Stomach (tissue), 9 donors: Measurements from ENCODE around the gene TRAFD1. TPM values are rescaled to one million over a fixed set of nuclear protein-coding genes. Genes with fewer than 3 reads are reported as not detected.

Source experiments
- DNase-seq, 2 donors: peaks; one replicate each; pipeline versions ENCODE4 v3.0.0 to v3.0.0-alpha.2; 2013 to 2019
- H3K27ac ChIP-seq, 5 donors: fragments of 200-600 bp in 4 of 5; sonication (generic) in 4 of 5; one replicate each; pipeline ENCODE4 v1.5.1; 2013 to 2019; ENCODE audit warnings: mild to moderate bottlenecking in 1 of 5, moderate library complexity in 1 of 5
- H3K27me3 ChIP-seq, 3 donors: fragments of 200-600 bp; sonication (generic); one replicate each; pipeline ENCODE4 v1.5.1; 2017 to 2019; ENCODE audit warnings: mixed run types in 1 of 3
- H3K36me3 ChIP-seq, 4 donors: fragments of 200-600 bp; sonication (generic); 1 replicate in 3 of 4; 2 replicates in 1 of 4; pipeline ENCODE4 v1.5.1; 2016 to 2019
- H3K4me1 ChIP-seq, 4 donors: fragments of 200-600 bp; sonication (generic); one replicate each; pipeline ENCODE4 v1.5.1; 2016 to 2019
- H3K4me3 ChIP-seq, 4 donors: fragments of 200-600 bp; sonication (generic) in 3 of 4; one replicate each; pipeline ENCODE4 v1.5.1; 2016 to 2019; ENCODE audit warnings: mild to moderate bottlenecking in 1 of 4
- H3K9me3 ChIP-seq, 4 donors: fragments of 200-600 bp; sonication (generic); one replicate each; pipeline ENCODE4 v1.5.1; 2016 to 2019
- EP300 ChIP-seq: sonication (generic); formaldehyde crosslinking; IDR thresholded peaks from one replicate; pipeline ENCODE4 v1.6.1; 2017; ENCODE audit warnings: antibody characterized with exemption
- POLR2A ChIP-seq, 4 donors: fragments of 450-650 bp; IDR thresholded peaks; one replicate each; pipeline ENCODE4 v1.6.1; 2016; ENCODE audit warnings: antibody characterized with exemption in 4 of 4, control low read depth in 2 of 4, mild to moderate bottlenecking in 1 of 4, moderate library complexity in 1 of 4
- POLR2AphosphoS5 ChIP-seq, 3 donors: sonication (generic); formaldehyde crosslinking; IDR thresholded peaks; one replicate each; pipeline ENCODE4 v1.6.1; 2016; ENCODE audit warnings: antibody characterized with exemption in 3 of 3
- WGBS, 5 donors: extraction: QIAGEN DNeasy Blood & Tissue Kit in 3 of 5; methylation state at CpG; one replicate each; pipeline versions ENCODE4 v1.1.5 to v1.1.7; 2013 to 2018; 5-methylcytosine and 5-hydroxymethylcytosine counted together
- intact Hi-C: fragments of 100-400 bp; cut with DNase I; formaldehyde crosslinking; loops from one replicate; pipeline ENCODE4 v1.15.1; 2023; ENCODE audit warnings: low total_unique reads
- polyA plus RNA-seq, 3 donors: library from polyadenylated mRNA; stranded (reverse); fragments of 200-250 nt; gene quantifications; one replicate each; pipeline ENCODE4 v1.2.3, GENCODE V29; 2013
- total RNA-seq, 5 donors: library from RNA; depleted of rRNA; stranded (reverse); fragments of >200 nt; gene quantifications; one replicate each; pipeline versions ENCODE4 v1.1.0 to v1.2.3, GENCODE V29; 2014 to 2016
- TF ChIP-seq, protein P1 (sequence below), 7 experiments: fragments of 450-650 bp in 4 of 7; fragments of 200-600 bp in 3 of 7; sonication (generic) in 3 of 7; IDR thresholded peaks; one replicate each; pipeline ENCODE4 v1.5.1; 2016 to 2019; ENCODE audit warnings: antibody characterized with exemption in 7 of 7, control low read depth in 2 of 7, mild to moderate bottlenecking in 1 of 7
- donor health status: healthy with polysubstance abuse.
- donor health status: Bipolar disorder and iron deficiency.
- donor health status: healthy.

Gene TRAFD1
- total and polyA plus RNA-seq, 8 donors, result 11.3 to 49.0 (median 20.4) TPM

DNA sequence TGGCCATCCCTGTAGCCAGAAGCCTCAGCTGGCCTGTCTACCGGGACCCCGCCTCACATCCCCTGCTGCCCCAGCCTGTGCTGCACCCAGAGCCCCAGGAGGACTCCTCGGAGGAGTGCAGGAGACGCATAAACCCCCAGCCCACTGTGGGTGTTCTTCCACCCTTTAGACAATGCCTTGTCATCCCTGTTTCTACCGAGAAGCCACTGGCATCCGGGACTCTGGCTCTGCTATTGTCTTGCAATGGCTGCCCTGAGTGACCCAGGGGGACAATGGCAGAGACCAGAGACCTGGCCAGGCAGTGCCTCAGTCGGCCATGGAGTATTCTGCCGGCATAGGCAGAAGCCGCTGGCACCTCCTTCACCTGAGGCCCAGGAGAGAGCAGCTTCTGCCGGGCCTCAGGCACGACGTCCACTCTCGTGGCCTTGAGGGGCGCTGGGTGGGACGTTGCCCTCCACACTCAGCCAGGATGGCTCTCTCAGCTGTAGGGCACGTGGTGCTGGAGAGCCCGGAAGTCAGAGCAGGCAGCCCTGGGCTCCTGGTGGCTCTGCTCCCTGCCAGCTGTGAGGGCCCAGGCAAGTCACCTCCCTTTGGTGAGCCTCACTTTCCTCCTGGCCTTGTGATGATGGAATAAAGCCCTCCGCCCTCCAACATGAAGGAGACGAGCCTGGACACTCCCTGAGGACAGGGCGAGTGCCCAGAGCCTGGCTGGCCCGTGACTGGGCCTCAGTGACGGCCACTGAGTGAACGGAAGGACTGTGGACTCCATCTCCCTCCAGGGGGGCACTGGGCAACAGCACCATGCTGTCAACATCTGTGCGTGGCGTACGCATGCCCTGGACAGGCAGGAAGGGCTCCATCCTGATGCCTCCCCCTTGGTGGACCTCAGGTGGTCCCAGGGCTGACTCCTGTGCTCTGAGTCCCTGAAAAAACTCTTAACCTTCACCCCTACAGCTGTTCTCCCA, 41.0 kb downstream of the TRAFD1 start:
- no peak for DNase-seq
- Histone ChIP-seq H3K27me3 (no peaks in the 10 kb centered on the region), H3K27ac (no peak overlapping the region), H3K36me3 (peaks cover 23 to 91% (median 88%) of the 10 kb centered on the region in 4 donors), H3K4me3 (no peak overlapping the region), H3K4me1 (no peaks in the 10 kb centered on the region), H3K9me3 (no peaks in the 10 kb centered on the region)
- TF ChIP-seq EP300 (no peak), POLR2AphosphoS5 (IDR thresholded peaks at IDR 0.05) (no peak)
- WGBS, 5 donors, result 91 to 97% (median 95%) methylated on average over 16 to 26 of the region's 26 CpGs
- intact Hi-C loops, result no loop called here

DNA sequence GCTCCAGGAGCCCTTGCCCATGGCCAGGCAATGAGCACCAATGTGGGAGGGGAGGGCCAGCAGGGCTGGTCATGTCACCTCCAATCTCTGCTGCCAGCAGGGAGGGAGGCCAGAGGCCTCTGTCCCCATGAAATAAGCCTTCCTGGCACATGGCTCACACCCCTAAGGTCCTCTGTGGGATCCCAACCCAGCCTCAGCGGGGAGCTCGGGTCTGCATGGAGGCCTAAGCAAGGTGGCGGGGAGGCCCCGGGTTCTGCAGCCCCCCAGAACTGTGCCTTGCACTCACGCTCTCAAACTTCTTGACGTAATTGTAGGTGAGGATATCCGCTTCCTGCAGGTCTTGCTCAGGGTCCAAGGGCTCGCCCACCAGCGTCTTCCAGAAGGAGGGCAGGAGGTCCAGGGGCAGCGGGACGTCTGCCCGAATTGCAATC, 41.7 kb downstream of the TRAFD1 start:
- TF ChIP-seq POLR2AphosphoS5 (IDR thresholded peaks at IDR 0.05) (no peak), EP300 (no peak), POLR2A (IDR thresholded peaks at IDR 0.05) (no peak)
- TF ChIP-seq, protein P1, sequence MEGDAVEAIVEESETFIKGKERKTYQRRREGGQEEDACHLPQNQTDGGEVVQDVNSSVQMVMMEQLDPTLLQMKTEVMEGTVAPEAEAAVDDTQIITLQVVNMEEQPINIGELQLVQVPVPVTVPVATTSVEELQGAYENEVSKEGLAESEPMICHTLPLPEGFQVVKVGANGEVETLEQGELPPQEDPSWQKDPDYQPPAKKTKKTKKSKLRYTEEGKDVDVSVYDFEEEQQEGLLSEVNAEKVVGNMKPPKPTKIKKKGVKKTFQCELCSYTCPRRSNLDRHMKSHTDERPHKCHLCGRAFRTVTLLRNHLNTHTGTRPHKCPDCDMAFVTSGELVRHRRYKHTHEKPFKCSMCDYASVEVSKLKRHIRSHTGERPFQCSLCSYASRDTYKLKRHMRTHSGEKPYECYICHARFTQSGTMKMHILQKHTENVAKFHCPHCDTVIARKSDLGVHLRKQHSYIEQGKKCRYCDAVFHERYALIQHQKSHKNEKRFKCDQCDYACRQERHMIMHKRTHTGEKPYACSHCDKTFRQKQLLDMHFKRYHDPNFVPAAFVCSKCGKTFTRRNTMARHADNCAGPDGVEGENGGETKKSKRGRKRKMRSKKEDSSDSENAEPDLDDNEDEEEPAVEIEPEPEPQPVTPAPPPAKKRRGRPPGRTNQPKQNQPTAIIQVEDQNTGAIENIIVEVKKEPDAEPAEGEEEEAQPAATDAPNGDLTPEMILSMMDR (IDR thresholded peaks at IDR 0.05), result no peak
- 92 to 100% (median 96%) methylated on average over 4 to 12 of the region's 12 CpGs for WGBS, 5 donors
- peaks cover 18 to 91% (median 88%) of the 10 kb centered on the region in 4 donors for H3K36me3 ChIP-seq

DNA sequence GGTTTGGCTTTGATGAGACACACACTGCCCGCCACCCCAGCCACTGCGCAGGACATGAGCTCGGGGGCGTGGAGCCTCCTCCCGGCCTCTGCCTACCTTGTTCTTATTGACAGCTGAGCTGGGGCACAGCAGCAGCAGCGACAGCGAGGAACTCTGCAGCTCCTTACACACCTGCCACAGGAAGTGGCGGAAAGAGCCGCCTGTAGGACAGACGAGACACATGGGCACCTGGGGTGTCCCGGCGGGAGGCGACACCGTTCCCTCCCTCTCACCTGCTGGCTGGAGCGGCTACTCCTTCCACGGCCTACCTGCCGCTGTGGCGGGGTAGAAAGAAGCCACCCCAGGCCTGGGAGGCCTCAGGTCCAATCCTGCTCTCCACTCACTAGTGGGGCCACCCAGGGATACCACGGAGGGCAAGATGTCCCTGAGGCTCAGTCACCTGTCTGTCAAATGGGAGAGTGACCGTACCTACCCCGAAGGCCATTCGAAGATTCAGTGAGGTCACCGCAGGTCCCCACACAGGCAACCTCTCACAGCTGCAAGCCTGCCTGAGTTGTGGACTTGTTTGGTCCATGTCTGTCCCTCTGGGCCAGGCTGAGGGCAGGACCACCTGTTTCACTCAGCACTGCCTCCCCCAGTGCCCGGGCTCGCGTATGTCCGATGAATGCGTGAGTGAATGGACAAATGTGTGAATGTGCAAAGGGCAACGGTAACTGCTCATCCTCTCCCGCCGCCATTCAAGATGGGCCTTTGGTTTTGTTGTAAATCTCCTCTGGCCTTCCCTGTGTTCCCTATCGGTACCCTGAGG, 42.6 kb downstream of the TRAFD1 start:
- TF ChIP-seq POLR2AphosphoS5 (IDR thresholded peaks at IDR 0.05), result no peak
- TF ChIP-seq, protein P1 (IDR thresholded peaks at IDR 0.05), result no peak
- no peak for TF ChIP-seq EP300
- Histone ChIP-seq H3K4me3 (no peak overlapping the region), H3K9me3 (no peaks in the 10 kb centered on the region), H3K27ac (no peak overlapping the region), H3K27me3 (no peaks in the 10 kb centered on the region), H3K36me3 (peaks cover 18 to 91% (median 88%) of the 10 kb centered on the region in 4 donors), H3K4me1 (no peaks in the 10 kb centered on the region)
- WGBS, 5 donors, result 90 to 94% (median 92%) methylated on average over 23 to 32 of the region's 32 CpGs
- intact Hi-C loops, result no loop called here
- no peak for DNase-seq

More for the DNA sequence above, 41.7 kb downstream of the TRAFD1 start:
- H3K27ac ChIP-seq, result no peak overlapping the region
- intact Hi-C loops, result no loop called here
- H3K4me3 ChIP-seq, result no peak overlapping the region
- no peak for DNase-seq
- H3K27me3 ChIP-seq, result no peaks in the 10 kb centered on the region
- no peaks in the 10 kb centered on the region for H3K4me1 ChIP-seq
- no peaks in the 10 kb centered on the region for H3K9me3 ChIP-seq

DNA sequence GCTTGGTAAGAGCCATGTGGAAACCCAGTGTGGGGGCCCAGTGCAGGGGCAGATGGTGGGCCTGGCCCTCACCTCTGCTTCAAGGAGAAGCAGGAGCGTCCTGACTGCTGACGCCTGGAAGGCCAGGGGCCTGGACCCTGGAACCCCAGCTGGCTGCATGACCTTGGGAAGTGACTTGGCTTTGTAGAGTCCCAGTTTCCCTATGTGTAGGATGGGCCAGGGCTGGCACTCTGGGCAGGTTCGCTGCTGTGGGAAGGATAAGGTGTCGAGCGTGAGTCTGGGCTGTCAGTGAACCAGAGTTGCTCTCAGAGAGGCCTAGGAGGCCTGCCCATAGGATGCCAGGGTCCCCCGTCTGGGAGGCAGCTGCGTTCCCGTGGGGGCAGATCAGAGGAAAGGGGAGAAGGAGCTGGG, 43.2 kb downstream of the TRAFD1 start:
- H3K27me3 ChIP-seq, result no peaks in the 10 kb centered on the region
- H3K27ac ChIP-seq, result no peak overlapping the region
- no peak for DNase-seq
- no peak overlapping the region for H3K4me3 ChIP-seq
- TF ChIP-seq POLR2AphosphoS5 (IDR thresholded peaks at IDR 0.05), result no peak
- TF ChIP-seq EP300, result no peak
- no peak for TF ChIP-seq POLR2A (IDR thresholded peaks at IDR 0.05)
- TF ChIP-seq, protein P1 (IDR thresholded peaks at IDR 0.05), result no peak
- intact Hi-C loops, result no loop called here
- no peaks in the 10 kb centered on the region for H3K4me1 ChIP-seq
- peaks cover 11 to 91% (median 86%) of the 10 kb centered on the region in 4 donors for H3K36me3 ChIP-seq
- H3K9me3 ChIP-seq, result no peaks in the 10 kb centered on the region
- WGBS, 5 donors, result 91 to 94% (median 92%) methylated on average over 8 of the region's 8 CpGs
